ENCODE measurements around the gene C22orf39. TPM values are rescaled to one million over a fixed set of nuclear protein-coding genes. Genes with fewer than 3 reads are reported as not detected.

The C22orf39 gene
- polyA plus RNA-seq, 2 of the 4 experiments (the other 2 are of a cell fraction) = 19.4 to 19.5 TPM

GRCh38 chr22:19434829-19435580 lies 12.5 kb downstream of the C22orf39 start:
- ChIA-PET POLR2A (no interaction called here), CTCF (interaction anchor here (1.2 to 1.9 kb wide), 2 partner anchors 10 to 290 kb away, joined by 4 to 7 read pairs; partner anchors contain the start of gene ESS2)
- FAIRE-seq = no peak
- H3K27ac ChIP-seq = no peak overlapping the region
- no peaks in the 10 kb centered on the region for H3K9me3 ChIP-seq
- no peak overlapping the region for H3K4me3 ChIP-seq
- H3K4me2 ChIP-seq = no peak overlapping the region
- DNase-seq (ENCODE audit: low read depth in 1 of 2, low spot score in 1 of 2) = no peak
- WGBS (ENCODE audit: missing lambda C conversion rate) = 92% methylated on average over 2 of the region's 2 CpGs
- TF ChIP-seq CBX2 (IDR thresholded peaks at IDR 0.05; ENCODE audit: borderline replicate concordance, low read depth) = no peak
- no peak for TF ChIP-seq REST (IDR thresholded peaks at IDR 0.05)
- TF ChIP-seq JUN (IDR thresholded peaks at IDR 0.05) = no peak
- TF ChIP-seq ATOH8 (CRISPR knock-in tag; IDR thresholded peaks at IDR 0.05; ENCODE audit: low read depth) = no peak
- TF ChIP-seq JUNB (IDR thresholded peaks at IDR 0.05) = no peak
- TF ChIP-seq PBX3 (IDR thresholded peaks at IDR 0.05) = no peak
- no peak for TF ChIP-seq RCOR1 (IDR thresholded peaks at IDR 0.05; ENCODE audit: low read depth, low read length)
- TF ChIP-seq HEYL (CRISPR knock-in tag; IDR thresholded peaks at IDR 0.05) = no peak
- TF ChIP-seq TFCP2L1 (CRISPR knock-in tag; IDR thresholded peaks at IDR 0.05) = no peak
- no peak for TF ChIP-seq ZSCAN20 (CRISPR knock-in tag; IDR thresholded peaks at IDR 0.05)
- no peak for TF ChIP-seq HOXA7 (CRISPR knock-in tag; IDR thresholded peaks at IDR 0.05)
- no peak for TF ChIP-seq KDM5A (IDR thresholded peaks at IDR 0.05)
- TF ChIP-seq RAD21 (conservative IDR thresholded peaks at IDR 0.05 in 1 of 2, IDR thresholded peaks at IDR 0.05 in 1 of 2) = no peak
- no peak for TF ChIP-seq RFX5 (IDR thresholded peaks at IDR 0.05)
- no peak for TF ChIP-seq MAZ (IDR thresholded peaks at IDR 0.05; ENCODE audit: borderline replicate concordance, low read depth, low read length)
- no peak for TF ChIP-seq NR3C1 (IDR thresholded peaks at IDR 0.05)
- no peak for ATAC-seq
- H3K4me1 ChIP-seq = peaks cover 4% of the 10 kb centered on the region

GRCh38 chr22:19434401-19434800 lies 13.1 kb downstream of the C22orf39 start:
- Histone ChIP-seq H3K4me1 (peaks cover 9% of the 10 kb centered on the region), H3K9me3 (no peaks in the 10 kb centered on the region), H3K27ac (no peak overlapping the region), H3K4me2 (no peak overlapping the region), H3K4me3 (no peak overlapping the region)
- CTCF ChIA-PET = interaction anchor here (1.9 kb wide), 1 partner anchor 11 kb away, joined by 7 read pairs; no protein-coding TSS in a partner anchor
- no peak for ATAC-seq
- FAIRE-seq = no peak
- 99% methylated on average over 7 of the region's 7 CpGs for WGBS (ENCODE audit: missing lambda C conversion rate)
- TF ChIP-seq HDAC2 (IDR thresholded peaks at IDR 0.05) (no peak), PBX3 (IDR thresholded peaks at IDR 0.05) (no peak), MYC (IDR thresholded peaks at IDR 0.05; ENCODE audit: borderline replicate concordance, low read length) (no peak), MAX (IDR thresholded peaks at IDR 0.05) (no peak), NFE2L2 (conservative IDR thresholded peaks at IDR 0.05; ENCODE audit: low read length) (no peak), HOXA7 (CRISPR knock-in tag; IDR thresholded peaks at IDR 0.05) (no peak), CTCF (IDR thresholded peaks at IDR 0.05) (no peak), MAZ (IDR thresholded peaks at IDR 0.05; ENCODE audit: borderline replicate concordance, low read depth, low read length) (no peak), RARB (CRISPR knock-in tag; IDR thresholded peaks at IDR 0.05) (no peak), TP53 (CRISPR knock-in tag; IDR thresholded peaks at IDR 0.05) (no peak), SMC3 (IDR thresholded peaks at IDR 0.05) (no peak), HOXB13 (CRISPR knock-in tag; IDR thresholded peaks at IDR 0.05; ENCODE audit: low read depth) (no peak), CEBPB (IDR thresholded peaks at IDR 0.05) (no peak)
- DNase-seq (ENCODE audit: low read depth in 1 of 2, low spot score in 1 of 2) = no peak
- POLR2A ChIA-PET = no interaction called here
